Measurements from ENCODE around the gene AGAP1.

- TF ChIP-seq CTCF (conservative IDR thresholded peaks at IDR 0.05; ENCODE audit: low read length) (no peak), EZH2phosphoT487 (IDR thresholded peaks at IDR 0.05; ENCODE audit: borderline replicate concordance, low read depth, low read length) (no peak)
Observed at GRCh38 chr2:235592430-235592829, 98.6 kb downstream of the AGAP1 start.

Data from OCI-LY7 (cell line).